GM18517 (cell line): ENCODE measurements around the gene CFAP77.

ENCODE experiments used
- ATAC-seq: cut with Tn5 transposase; IDR thresholded peaks from one replicate; pipeline ENCODE4 v1.9.1; 2021; ENCODE audit warnings: mild to moderate bottlenecking, moderate library complexity; ENCODE audit not compliant: unreplicated experiment

The CFAP77 gene

GRCh38 chr9:132447346-132447745 is 37.3 kb downstream of the CFAP77 start:
- no peak for ATAC-seq

GRCh38 chr9:132447902-132448301 is 37.9 kb downstream of the CFAP77 start:
- no peak for ATAC-seq

- ATAC-seq: no peak
These were observed 41.3 kb downstream of the CFAP77 start for GRCh38 chr9:132451276-132451675.

- ATAC-seq: no peak
These were observed 46.2 kb downstream of the CFAP77 start for GRCh38 chr9:132456241-132456640.

GRCh38 chr9:132457504-132458236 is 47.7 kb downstream of the CFAP77 start:
- ATAC-seq: no peak

GRCh38 chr9:132458432-132458831 is 48.4 kb downstream of the CFAP77 start:
- ATAC-seq: no peak

- no peak for ATAC-seq
These were observed 49.6 kb downstream of the CFAP77 start for GRCh38 chr9:132459661-132460060.

- no peak for ATAC-seq
These were observed 50.2 kb downstream of the CFAP77 start for GRCh38 chr9:132460240-132460639.

GRCh38 chr9:132461281-132461896 is 51.4 kb downstream of the CFAP77 start:
- ATAC-seq: no peak

- no peak for ATAC-seq
These were observed 52.0 kb downstream of the CFAP77 start for GRCh38 chr9:132461971-132462370.

- no peak for ATAC-seq
These were observed 54.5 kb downstream of the CFAP77 start for GRCh38 chr9:132464547-132464946.

- ATAC-seq: no peak
These were observed 55.2 kb downstream of the CFAP77 start for GRCh38 chr9:132465131-132465635.

GRCh38 chr9:132472199-132472598 is 62.2 kb downstream of the CFAP77 start:
- no peak for ATAC-seq

GRCh38 chr9:132472599-132472998 is 62.6 kb downstream of the CFAP77 start:
- ATAC-seq: no peak

- ATAC-seq: no peak
These were observed 64.2 kb downstream of the CFAP77 start for GRCh38 chr9:132474253-132474652.

GRCh38 chr9:132478353-132479050 is 68.5 kb downstream of the CFAP77 start:
- no peak for ATAC-seq

GRCh38 chr9:132479733-132480132 is 69.7 kb downstream of the CFAP77 start:
- no peak for ATAC-seq

GRCh38 chr9:132481053-132481849 is 71.2 kb downstream of the CFAP77 start:
- no peak for ATAC-seq

- no peak for ATAC-seq
These were observed 72.3 kb downstream of the CFAP77 start for GRCh38 chr9:132482196-132482813.

- ATAC-seq: no peak
These were observed 75.4 kb downstream of the CFAP77 start for GRCh38 chr9:132485393-132485792.
